Fibroblast of the aortic adventitia (primary cell): Measurements from ENCODE around the gene SDS. TPM values are rescaled to one million over a fixed set of nuclear protein-coding genes. Genes with fewer than 3 reads are reported as not detected.

Experiments
- DNase-seq: peaks from one replicate; pipeline ENCODE4 v3.0.0-alpha.2; 2010; ENCODE audit warnings: low read depth
- H3K4me3 ChIP-seq: 2 replicates; pipeline ENCODE4 v1.5.1; 2011; ENCODE audit warnings: low read depth, mild to moderate bottlenecking, control low read depth, low read length, moderate library complexity
- CTCF ChIP-seq: IDR thresholded peaks from 2 replicates; pipeline ENCODE4 v1.5.1; 2011; ENCODE audit warnings: mild to moderate bottlenecking, low read length, control low read depth, inconsistent platforms; ENCODE audit not compliant: insufficient read depth
- total RNA-seq: library from RNA; depleted of rRNA; stranded (reverse); fragments of >200 nt; gene quantifications from 2 replicates; pipeline ENCODE4 v1.2.3, GENCODE V29; 2012; ENCODE audit warnings: low replicate concordance

SDS gene
- total RNA-seq, 1 donor: not detected

- H3K4me3 ChIP-seq: no peak overlapping the region
- no peak for TF ChIP-seq CTCF
- no peak for DNase-seq
Measured at GRCh38 chr12:113395119-113395518, 8.6 kb downstream of the SDS start.

GRCh38 chr12:113393749-113394148, 9.9 kb downstream of the SDS start:
- no peak for DNase-seq
- TF ChIP-seq CTCF: no peak
- no peak overlapping the region for H3K4me3 ChIP-seq

GRCh38 chr12:113392988-113393579, 10.6 kb downstream of the SDS start:
- no peak overlapping the region for H3K4me3 ChIP-seq
- no peak for TF ChIP-seq CTCF
- DNase-seq: peak; percentile 12

GRCh38 chr12:113392520-113392919, 11.2 kb downstream of the SDS start:
- H3K4me3 ChIP-seq: no peak overlapping the region
- no peak for TF ChIP-seq CTCF
- DNase-seq: no peak

- TF ChIP-seq CTCF: no peak
- no peak for DNase-seq
- no peak overlapping the region for H3K4me3 ChIP-seq
Measured at GRCh38 chr12:113391650-113392337, 11.9 kb downstream of the SDS start.

DNA sequence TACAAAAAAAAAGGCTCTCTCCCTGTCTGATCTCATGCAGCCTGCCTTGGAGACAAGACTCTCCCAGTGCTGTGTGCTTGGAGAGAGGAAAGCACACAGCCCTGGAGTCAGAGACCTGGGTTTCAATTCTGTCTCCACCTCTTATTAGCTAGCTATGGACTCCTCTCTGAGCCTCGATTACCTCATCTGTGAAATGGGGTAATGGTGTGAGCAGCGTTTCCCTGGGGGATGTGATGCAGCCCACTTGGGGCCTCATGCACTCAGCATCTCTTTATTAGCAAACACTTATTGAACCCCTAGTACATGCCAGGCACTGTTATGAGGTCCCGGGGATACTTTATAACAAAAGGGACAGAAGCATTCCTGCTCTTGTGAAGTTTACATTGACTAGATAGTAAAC, 12.5 kb downstream of the SDS start:
- no peak overlapping the region for H3K4me3 ChIP-seq
- DNase-seq: no peak
- no peak for TF ChIP-seq CTCF
